ENCODE measurements around the gene CLIP3. TPM values are rescaled to one million over a fixed set of nuclear protein-coding genes. Genes with fewer than 3 reads are reported as not detected.
A peak's percentile ranks its signal among the peaks of the same experiment; 100 is the strongest.

Gene CLIP3
- total RNA-seq, 6 donors from 2014 or later: 3.0 to 13.0 (median 6.4) TPM

DNA sequence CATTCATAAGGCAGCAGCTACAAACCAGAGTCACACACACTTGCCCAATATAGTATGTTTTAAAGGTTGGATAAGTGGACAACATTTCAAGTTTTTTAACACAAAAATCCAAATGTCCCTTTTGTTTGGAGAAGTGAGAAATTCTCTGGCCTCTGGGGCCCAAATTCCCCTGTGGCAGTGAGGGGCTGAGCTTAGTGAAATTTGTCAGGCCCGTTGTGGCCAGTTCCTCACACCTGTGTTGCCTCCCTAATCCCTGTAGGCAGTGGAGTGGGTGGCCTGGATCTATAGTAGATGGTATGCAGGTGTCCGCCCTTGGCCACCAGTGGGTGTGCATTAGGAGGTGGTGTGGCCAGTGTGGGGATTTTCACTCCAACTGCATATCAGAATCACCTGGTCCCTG is 28.7 kb upstream of the CLIP3 start:
- H3K9me3 ChIP-seq: no peaks in the 10 kb centered on the region
- no peak for ATAC-seq (ENCODE audit: low FRiP score in 2 of 2)
- no peak overlapping the region for H3K4me3 ChIP-seq
- WGBS, 2 donors: 97 to 100% methylated on average over 1 to 2 of the region's 2 CpGs
- no peak overlapping the region for H3K27ac ChIP-seq
- H3K36me3 ChIP-seq: no peaks in the 10 kb centered on the region
- no peaks in the 10 kb centered on the region for H3K4me1 ChIP-seq
- no peak for DNase-seq
- H3K27me3 ChIP-seq: no peaks in the 10 kb centered on the region
- no peak for TF ChIP-seq EP300 (IDR thresholded peaks at IDR 0.05)
- TF ChIP-seq CTCF (IDR thresholded peaks at IDR 0.05): no peak
- no peak for TF ChIP-seq POLR2AphosphoS5 (IDR thresholded peaks at IDR 0.05)
- TF ChIP-seq POLR2A (IDR thresholded peaks at IDR 0.05): no peak

DNA sequence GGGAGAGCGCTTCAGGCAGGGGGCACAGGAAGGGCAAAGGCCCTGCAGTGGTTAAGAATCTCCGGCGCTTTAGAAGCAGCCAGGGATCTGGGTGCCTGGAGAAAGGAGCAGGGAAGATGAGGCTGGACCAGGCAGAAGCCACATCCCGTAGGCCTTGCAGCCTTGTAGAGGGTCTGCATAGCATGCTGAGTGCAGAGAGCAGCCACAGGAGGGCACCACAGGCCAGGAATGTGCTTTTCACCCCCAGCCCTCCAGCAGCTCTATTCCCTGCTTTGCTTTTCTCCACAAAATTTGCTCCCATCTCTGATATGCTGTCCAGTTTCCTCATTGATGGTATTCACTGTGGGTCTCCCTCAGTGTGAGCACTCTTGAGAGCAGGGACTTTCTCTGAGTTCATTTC is 27.8 kb upstream of the CLIP3 start:
- Histone ChIP-seq H3K27me3 (no peaks in the 10 kb centered on the region), H3K4me3 (no peak overlapping the region), H3K4me1 (peaks cover 1 to 5% (median 2%) of the 10 kb centered on the region in 4 donors), H3K36me3 (no peaks in the 10 kb centered on the region), H3K27ac (no peak overlapping the region), H3K9me3 (no peaks in the 10 kb centered on the region)
- WGBS, 2 donors: 79 to 89% methylated on average over 4 of the region's 4 CpGs
- TF ChIP-seq POLR2AphosphoS5 (IDR thresholded peaks at IDR 0.05) (no peak), CTCF (IDR thresholded peaks at IDR 0.05) (peak in 5 of 6 experiments; percentile 24 to 45 (median 30))
- ATAC-seq (ENCODE audit: low FRiP score in 2 of 2) (peak in 1 of 2 donors; percentile 66), DNase-seq (peak in 1 of 2 donors; percentile 24)

- H3K27me3 ChIP-seq: no peaks in the 10 kb centered on the region
- no peaks in the 10 kb centered on the region for H3K9me3 ChIP-seq
- DNase-seq (no peak), ATAC-seq (ENCODE audit: low FRiP score in 2 of 2) (no peak)
- H3K36me3 ChIP-seq: no peaks in the 10 kb centered on the region
- WGBS, 2 donors: 80 to 81% methylated on average over 6 of the region's 6 CpGs
- no peak for TF ChIP-seq POLR2AphosphoS5 (IDR thresholded peaks at IDR 0.05)
- no peak for TF ChIP-seq POLR2A (IDR thresholded peaks at IDR 0.05)
- TF ChIP-seq CTCF (IDR thresholded peaks at IDR 0.05): no peak
- TF ChIP-seq EP300 (IDR thresholded peaks at IDR 0.05): no peak
- no peak overlapping the region for H3K4me3 ChIP-seq
- H3K27ac ChIP-seq: no peak overlapping the region
- H3K4me1 ChIP-seq: peaks cover 7 to 13% (median 8%) of the 10 kb centered on the region in 4 donors
These were observed 26.7 kb upstream of the CLIP3 start for GRCh38 chr19:36059180-36059910.

DNA sequence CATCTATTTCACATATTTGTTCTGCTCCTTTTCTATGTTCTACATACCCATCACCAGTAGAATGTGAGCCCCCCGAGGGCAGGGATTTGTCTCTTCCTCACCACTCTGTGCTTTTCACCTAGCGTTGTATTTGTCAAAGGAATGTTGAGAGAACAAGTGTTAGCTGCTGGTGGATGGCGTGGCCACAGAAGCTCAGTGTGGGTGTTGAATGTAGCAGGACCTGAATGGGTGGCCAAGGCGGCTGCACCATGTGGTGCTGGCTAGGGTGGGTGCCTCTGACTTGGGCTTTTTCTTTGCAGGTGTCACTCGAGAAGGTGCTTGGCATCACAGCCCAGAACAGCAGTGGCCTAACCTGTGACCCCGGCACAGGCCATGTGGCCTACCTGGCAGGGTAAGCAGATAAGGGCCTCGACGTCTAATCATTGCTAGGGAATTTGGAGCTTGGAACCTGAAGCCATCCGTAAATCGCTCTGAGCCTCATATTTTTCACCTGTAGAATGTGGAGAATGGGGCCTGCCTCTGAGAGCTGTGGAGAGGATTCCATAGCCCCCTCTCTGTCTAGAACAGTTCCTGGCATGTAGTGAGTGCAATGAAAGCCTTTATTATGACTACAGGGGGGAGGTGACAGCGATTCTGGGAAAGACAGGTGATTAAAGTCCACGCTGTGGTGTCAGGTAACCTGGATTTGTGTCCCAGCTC is 26.0 kb upstream of the CLIP3 start:
- TF ChIP-seq POLR2A (IDR thresholded peaks at IDR 0.05) (no peak), CTCF (IDR thresholded peaks at IDR 0.05) (no peak), EP300 (IDR thresholded peaks at IDR 0.05) (no peak), POLR2AphosphoS5 (IDR thresholded peaks at IDR 0.05) (no peak)
- Histone ChIP-seq H3K27ac (no peak overlapping the region), H3K4me3 (no peak overlapping the region), H3K4me1 (peaks cover 7 to 13% (median 8%) of the 10 kb centered on the region in 4 donors), H3K36me3 (no peaks in the 10 kb centered on the region), H3K9me3 (no peaks in the 10 kb centered on the region), H3K27me3 (no peaks in the 10 kb centered on the region)
- DNase-seq: no peak
- WGBS, 2 donors: 87 to 96% methylated on average over 9 to 12 of the region's 12 CpGs
- no peak for ATAC-seq (ENCODE audit: low FRiP score in 2 of 2)

Measured in upper lobe of left lung (tissue), 6 donors.